GM21717 (cell line): ENCODE data around the gene LYSMD3.
A peak's percentile ranks its signal among the peaks of the same experiment; 100 is the strongest.

Experiments used
- ATAC-seq: cut with Tn5 transposase; IDR thresholded peaks from one replicate; pipeline ENCODE4 v1.9.1; 2021; ENCODE audit warnings: mild to moderate bottlenecking, moderate library complexity; ENCODE audit not compliant: unreplicated experiment

The LYSMD3 gene

DNA sequence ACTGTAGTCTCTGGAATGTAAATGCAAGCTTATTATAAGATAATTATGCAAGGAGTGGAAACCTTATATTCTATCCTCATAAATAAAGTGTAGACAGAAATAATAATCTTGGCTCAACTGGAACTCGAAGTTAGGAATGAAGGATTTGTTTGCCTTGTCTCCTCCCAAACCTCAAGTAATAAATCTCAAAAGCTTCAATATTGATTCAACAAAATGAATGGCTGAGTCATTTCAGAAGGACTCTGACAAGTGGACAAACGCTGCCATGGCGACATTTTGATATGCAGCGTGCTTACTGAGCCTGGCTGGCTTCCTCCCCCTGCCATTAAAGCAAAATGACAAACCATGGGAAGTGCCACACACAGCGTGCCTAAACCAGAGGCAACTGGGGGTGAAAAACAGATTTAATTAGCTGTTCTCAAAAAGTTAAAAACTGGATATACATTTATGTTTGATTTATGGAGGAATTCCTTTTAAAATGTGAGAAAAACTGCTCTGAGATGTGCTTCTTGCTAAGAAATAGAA is 18.7 kb upstream of the LYSMD3 start:
- ATAC-seq = no peak

GRCh38 chr5:90547072-90547536 is 17.7 kb upstream of the LYSMD3 start:
- no peak for ATAC-seq

DNA sequence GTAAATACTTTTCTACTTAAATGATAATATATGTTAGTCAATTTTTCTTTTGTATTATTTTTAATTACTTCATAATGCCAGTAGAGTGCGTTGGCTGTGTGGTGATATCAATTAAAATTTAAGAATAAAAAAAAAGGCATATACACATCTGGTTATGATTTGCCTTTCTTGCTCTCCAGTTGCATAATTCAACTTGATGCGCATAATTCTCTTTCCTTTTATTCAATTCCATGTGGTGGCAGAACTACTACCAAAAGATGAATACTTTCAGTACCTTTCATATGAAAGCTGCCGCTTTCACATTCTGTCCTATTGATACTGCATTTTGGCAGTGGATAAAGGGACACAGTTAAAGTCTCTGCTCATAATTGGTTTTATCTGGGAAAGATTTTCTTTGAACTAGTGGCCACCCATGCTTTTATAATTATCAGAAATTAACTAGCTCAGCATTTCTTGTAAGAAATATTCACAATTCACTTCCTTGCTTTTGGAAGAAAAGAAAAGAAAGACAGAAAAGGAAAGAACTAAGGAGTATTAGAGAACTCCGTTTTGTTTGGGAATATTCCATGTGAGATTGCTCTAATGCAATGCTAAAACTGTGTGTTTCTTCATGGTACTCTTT is 16.9 kb upstream of the LYSMD3 start:
- no peak for ATAC-seq

GRCh38 chr5:90545511-90545910 is 16.1 kb upstream of the LYSMD3 start:
- no peak for ATAC-seq

DNA sequence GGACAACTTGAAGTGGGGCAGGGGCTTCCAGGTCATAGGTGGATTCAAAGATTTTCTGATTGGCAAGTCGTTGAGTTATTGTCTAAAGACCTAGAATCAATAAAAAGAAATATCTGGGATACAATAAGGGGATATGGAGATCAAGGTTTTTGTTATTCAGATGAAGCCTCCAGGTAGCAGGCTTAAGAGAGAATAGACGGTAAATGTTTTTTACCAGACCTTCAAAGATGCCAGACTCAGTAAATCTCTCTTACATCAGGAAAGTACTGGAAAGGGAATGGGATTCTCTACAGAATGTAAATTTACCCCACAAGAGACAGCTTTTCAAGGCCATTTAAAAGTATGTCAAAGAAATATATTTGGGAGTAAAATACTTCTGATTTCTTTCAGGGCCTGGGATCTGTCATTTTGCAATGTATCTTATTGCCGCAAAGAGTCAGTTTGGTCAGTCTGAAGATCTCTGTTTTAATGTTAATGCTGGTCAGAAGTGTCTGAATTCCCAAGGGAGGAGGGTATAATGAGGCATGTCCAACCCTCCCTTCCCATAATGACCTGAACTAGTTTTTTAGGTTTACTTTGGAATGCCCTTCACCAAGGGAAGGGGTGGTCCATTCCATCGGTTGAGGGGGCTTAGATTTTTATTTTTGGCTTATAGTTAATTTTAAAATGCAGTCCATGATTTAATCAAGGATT is 13.6 kb upstream of the LYSMD3 start:
- no peak for ATAC-seq

DNA sequence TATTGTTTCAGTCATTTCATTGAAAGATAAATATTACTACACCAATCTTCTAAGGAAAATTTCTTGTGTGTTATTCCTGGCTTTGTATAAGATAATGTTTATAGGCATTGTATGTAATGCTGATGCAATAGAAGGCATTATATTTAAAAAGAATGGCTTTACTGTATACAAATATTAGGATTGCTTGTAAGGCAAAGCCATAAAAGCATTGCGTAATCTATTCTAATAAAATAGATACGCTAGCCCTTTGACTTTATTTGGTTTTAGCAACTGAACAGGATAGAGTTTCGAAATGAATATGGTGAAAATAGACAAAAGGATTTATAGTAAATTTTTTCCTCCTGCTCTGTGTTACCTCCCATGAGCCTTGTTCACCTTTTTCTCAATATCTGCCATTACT is 5.5 kb upstream of the LYSMD3 start:
- ATAC-seq = no peak

- ATAC-seq = no peak
Measured at GRCh38 chr5:90533794-90534193, 4.4 kb upstream of the LYSMD3 start.

GRCh38 chr5:90530736-90531487 is 1.5 kb upstream of the LYSMD3 start:
- no peak for ATAC-seq

DNA sequence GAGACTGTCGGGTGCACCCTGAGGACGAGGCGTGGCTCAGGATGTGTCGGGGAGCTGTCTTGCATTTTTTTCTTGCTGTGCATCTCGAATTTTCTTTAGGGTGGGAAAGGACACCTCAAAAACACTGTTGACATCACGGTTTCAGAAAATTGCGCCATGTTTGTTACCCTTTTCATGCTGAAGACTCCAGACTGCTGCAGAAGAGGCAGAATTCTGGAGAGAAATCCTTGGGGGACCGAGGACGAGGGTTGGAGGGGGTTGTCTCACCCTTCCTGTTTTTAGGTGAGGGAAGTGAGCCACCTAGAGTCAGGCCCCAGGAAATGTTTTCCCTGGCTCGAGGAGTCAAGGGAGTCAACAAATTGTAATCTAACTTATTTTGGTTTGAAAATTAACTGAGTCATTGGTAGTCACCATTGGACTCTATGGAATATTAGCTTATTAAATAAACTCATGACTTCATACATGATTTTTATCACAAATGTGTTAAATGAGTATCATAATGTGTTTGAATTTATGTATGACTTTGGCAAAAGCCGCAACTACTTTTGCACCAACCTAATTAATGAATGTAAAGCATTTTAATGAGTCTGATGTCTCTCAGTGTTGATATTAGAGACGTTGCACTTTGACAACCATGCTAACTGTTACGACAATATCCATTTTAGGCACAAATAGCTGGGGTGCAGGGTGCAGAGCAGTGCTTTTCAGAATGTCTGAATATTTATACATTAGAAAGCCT is 724 bp upstream of the LYSMD3 start:
- ATAC-seq = peak; percentile 62

DNA sequence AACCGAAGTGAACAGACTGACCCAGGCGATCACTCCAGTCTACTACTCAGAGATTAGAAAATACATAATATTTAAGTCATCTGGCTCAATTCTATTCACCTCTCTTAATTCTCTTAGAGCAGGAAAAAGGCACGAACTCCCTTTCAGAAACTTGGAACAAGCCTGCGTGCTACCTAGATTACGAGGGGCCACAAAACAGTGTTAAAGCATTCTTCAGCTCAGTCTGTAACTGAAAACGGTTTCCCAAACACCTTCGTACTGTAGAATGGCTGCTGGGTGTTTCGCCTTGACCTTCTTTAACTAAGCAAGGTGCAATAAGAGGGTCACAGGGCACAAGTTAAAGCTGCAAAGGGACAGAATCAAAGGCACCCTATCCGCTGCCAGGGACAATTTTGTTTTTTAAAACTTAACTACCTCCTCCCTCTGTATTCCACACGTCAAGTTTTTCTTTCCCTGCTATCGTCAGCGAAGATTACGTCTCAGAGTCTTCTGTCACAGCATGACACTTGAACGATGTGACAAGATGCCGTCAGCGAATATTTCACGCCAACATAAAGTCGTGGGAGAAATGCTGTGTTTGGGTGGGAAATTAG is 687 bp downstream of the LYSMD3 start:
- peak; percentile 3 for ATAC-seq

GRCh38 chr5:90519081-90519480 is 10.3 kb downstream of the LYSMD3 start:
- no peak for ATAC-seq

GRCh38 chr5:90518661-90519060 is 10.7 kb downstream of the LYSMD3 start:
- ATAC-seq = no peak

- ATAC-seq = no peak
Measured at GRCh38 chr5:90514520-90514919, 14.9 kb downstream of the LYSMD3 start.

- no peak for ATAC-seq
Measured at GRCh38 chr5:90510438-90510837, 18.9 kb downstream of the LYSMD3 start.

GRCh38 chr5:90506221-90506620 is 23.2 kb downstream of the LYSMD3 start:
- no peak for ATAC-seq

DNA sequence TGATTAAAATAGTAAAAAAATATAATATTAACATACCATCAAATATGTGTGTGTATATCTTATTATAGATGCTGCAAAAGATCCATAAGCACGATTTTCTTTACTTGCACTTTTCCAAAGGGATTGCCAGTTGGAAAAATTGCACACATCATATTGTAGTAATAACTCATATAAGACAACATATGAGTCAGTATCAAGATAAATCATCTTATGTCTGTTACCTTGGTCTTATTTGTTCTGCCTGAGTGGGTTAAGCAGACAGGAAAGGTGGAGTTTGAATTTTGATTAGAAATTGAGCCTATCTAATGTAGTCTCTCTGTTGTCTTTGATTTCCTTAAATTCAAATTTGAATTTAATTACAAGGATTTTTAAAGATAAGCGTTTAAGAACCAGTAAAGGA is 24.6 kb downstream of the LYSMD3 start:
- no peak for ATAC-seq

DNA sequence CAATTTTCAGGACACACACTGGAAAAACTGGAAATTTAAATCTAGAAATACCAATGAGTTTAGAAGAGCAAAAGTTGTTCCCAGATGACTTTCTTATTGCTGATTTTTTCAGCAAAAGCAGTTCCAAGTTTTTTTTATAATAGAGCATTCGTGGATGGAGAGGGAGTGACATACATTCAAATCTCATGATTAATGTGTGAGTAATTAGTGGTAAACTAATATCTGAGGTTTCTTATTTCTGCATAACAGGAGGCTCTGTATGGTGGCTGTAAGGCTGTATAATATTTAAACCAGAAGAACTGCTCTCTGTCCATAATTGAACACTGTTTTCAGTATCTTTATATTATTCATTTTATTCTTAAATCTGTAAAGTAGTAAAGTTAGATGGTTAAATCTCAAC is 25.8 kb downstream of the LYSMD3 start:
- ATAC-seq = no peak

GRCh38 chr5:90495146-90495545 is 34.2 kb downstream of the LYSMD3 start:
- no peak for ATAC-seq

- no peak for ATAC-seq
Measured at GRCh38 chr5:90494043-90494442, 35.3 kb downstream of the LYSMD3 start.

GRCh38 chr5:90488791-90489190 is 40.6 kb downstream of the LYSMD3 start:
- ATAC-seq = no peak

DNA sequence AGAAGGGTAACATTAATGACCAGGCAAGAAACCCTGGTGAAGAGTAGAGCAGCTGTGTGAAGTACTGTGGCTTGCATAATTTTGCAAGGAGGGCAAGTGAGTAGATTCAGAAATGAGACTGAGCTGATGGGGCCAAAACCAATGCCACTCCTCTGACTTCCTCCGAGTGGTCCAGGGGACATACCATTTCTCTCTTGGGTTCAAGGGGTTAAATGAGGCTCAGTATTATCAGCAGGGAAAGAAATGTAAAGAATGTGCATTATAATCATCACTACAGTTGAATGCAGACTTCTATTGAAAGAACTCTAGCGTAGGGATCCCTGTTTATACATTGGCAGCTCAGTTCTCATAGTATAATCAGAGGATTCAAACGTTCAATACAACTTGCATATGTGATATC is 44.8 kb downstream of the LYSMD3 start:
- no peak for ATAC-seq
